Sigmoid colon (tissue), 4 donors: ENCODE data around the gene RSF1.

ENCODE experiments used
- POLR2A ChIP-seq, 2 donors: fragments of 450-650 bp; IDR thresholded peaks; one replicate each; pipeline ENCODE4 v1.6.1; 2016; ENCODE audit warnings: antibody characterized with exemption in 2 of 2, mild to moderate bottlenecking in 2 of 2, moderate library complexity in 2 of 2
- POLR2AphosphoS5 ChIP-seq, 4 donors: sonication (generic); formaldehyde crosslinking; IDR thresholded peaks; one replicate each; pipeline ENCODE4 v1.6.1; 2017; ENCODE audit warnings: antibody characterized with exemption in 4 of 4
- TF ChIP-seq, protein P1 (sequence below), 4 experiments: fragments of 450-650 bp in 3 of 4; fragments of 200-600 bp in 1 of 4; IDR thresholded peaks; one replicate each; pipeline ENCODE4 v1.5.1; 2016 to 2019; ENCODE audit warnings: antibody characterized with exemption in 4 of 4, mild to moderate bottlenecking in 3 of 4, moderate library complexity in 2 of 4

DNA sequence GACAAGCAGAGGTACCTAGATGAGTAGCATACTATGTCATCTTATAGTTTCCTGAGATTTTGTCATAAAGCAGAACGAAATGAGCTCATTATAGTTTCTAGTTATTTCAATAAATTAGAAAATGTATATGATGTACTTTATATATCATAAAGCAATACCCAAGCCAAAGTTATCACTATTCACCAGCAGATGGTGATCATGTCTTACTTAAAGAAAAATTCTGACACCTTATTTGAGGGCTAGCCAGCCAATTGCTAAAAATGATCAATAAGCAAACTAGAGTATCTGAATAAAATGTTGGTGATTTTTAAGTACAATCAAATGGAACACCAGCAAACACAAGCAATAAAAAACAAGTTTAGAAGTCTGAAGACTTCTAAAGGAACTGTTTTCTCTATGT, 44.1 kb downstream of the RSF1 start:
- TF ChIP-seq, protein P1, sequence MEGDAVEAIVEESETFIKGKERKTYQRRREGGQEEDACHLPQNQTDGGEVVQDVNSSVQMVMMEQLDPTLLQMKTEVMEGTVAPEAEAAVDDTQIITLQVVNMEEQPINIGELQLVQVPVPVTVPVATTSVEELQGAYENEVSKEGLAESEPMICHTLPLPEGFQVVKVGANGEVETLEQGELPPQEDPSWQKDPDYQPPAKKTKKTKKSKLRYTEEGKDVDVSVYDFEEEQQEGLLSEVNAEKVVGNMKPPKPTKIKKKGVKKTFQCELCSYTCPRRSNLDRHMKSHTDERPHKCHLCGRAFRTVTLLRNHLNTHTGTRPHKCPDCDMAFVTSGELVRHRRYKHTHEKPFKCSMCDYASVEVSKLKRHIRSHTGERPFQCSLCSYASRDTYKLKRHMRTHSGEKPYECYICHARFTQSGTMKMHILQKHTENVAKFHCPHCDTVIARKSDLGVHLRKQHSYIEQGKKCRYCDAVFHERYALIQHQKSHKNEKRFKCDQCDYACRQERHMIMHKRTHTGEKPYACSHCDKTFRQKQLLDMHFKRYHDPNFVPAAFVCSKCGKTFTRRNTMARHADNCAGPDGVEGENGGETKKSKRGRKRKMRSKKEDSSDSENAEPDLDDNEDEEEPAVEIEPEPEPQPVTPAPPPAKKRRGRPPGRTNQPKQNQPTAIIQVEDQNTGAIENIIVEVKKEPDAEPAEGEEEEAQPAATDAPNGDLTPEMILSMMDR (IDR thresholded peaks at IDR 0.05) = no peak
- TF ChIP-seq POLR2A (IDR thresholded peaks at IDR 0.05) (no peak), POLR2AphosphoS5 (IDR thresholded peaks at IDR 0.05) (no peak)
